Tibial nerve (tissue), 4 donors: Measurements from ENCODE around the gene ACD. TPM values are rescaled to one million over a fixed set of nuclear protein-coding genes. Genes with fewer than 3 reads are reported as not detected.
A peak's percentile ranks its signal among the peaks of the same experiment; 100 is the strongest.

Experiments
- DNase-seq, 2 donors: peaks; one replicate each; pipeline ENCODE4 v3.0.0-alpha.2; 2019; ENCODE audit warnings: low spot score in 2 of 2
- H3K27ac ChIP-seq, 4 donors: fragments of 200-600 bp; sonication (generic) in 3 of 4; one replicate each; pipeline ENCODE4 v1.5.1; 2017 to 2019; ENCODE audit warnings: mild to moderate bottlenecking in 1 of 4
- H3K27me3 ChIP-seq, 2 donors: fragments of 200-600 bp; sonication (generic) in 1 of 2; one replicate each; pipeline versions ENCODE4 v1.5.1 to v1.6.0; 2017 to 2019
- H3K36me3 ChIP-seq, 3 donors: fragments of 200-600 bp; sonication (generic); one replicate each; pipeline ENCODE4 v1.5.1; 2018 to 2019
- H3K4me1 ChIP-seq, 4 donors: fragments of 200-600 bp; sonication (generic) in 3 of 4; one replicate each; pipeline ENCODE4 v1.5.1; 2017 to 2019
- H3K4me3 ChIP-seq, 4 donors: fragments of 200-600 bp; sonication (generic) in 3 of 4; one replicate each; pipeline ENCODE4 v1.5.1; 2017 to 2019; ENCODE audit warnings: mild to moderate bottlenecking in 1 of 4, moderate library complexity in 1 of 4
- H3K9me3 ChIP-seq, 4 donors: fragments of 200-600 bp; sonication (generic) in 3 of 4; one replicate each; pipeline ENCODE4 v1.5.1; 2017 to 2019
- EP300 ChIP-seq, 2 donors: sonication (generic); formaldehyde crosslinking; IDR thresholded peaks; one replicate each; pipeline ENCODE4 v1.6.1; 2017; ENCODE audit warnings: antibody characterized with exemption in 2 of 2, mild to moderate bottlenecking in 1 of 2
- POLR2A ChIP-seq, 2 donors: fragments of 450-650 bp; IDR thresholded peaks; one replicate each; pipeline ENCODE4 v1.6.1; 2017; ENCODE audit warnings: antibody characterized with exemption in 2 of 2, mild to moderate bottlenecking in 2 of 2, moderate library complexity in 2 of 2
- WGBS, 2 donors: methylation state at CpG; one replicate each; pipeline ENCODE4 v1.1.5; 2018; 5-methylcytosine and 5-hydroxymethylcytosine counted together
- total RNA-seq, 4 donors: library from RNA; depleted of rRNA; stranded (reverse); fragments of >200 nt; gene quantifications; one replicate each; pipeline ENCODE4 v1.1.0, GENCODE V29; 2016
- TF ChIP-seq, protein P1 (sequence below), 5 experiments: fragments of 200-600 bp in 3 of 5; fragments of 450-650 bp in 2 of 5; sonication (generic) in 3 of 5; IDR thresholded peaks; one replicate each; pipeline ENCODE4 v1.5.1; 2016 to 2019; ENCODE audit warnings: antibody characterized with exemption in 5 of 5, mild to moderate bottlenecking in 3 of 5, moderate library complexity in 2 of 5

ACD gene
- total RNA-seq, 4 donors from 2014 or later, result 18.0 to 32.3 (median 20.7) TPM

DNA sequence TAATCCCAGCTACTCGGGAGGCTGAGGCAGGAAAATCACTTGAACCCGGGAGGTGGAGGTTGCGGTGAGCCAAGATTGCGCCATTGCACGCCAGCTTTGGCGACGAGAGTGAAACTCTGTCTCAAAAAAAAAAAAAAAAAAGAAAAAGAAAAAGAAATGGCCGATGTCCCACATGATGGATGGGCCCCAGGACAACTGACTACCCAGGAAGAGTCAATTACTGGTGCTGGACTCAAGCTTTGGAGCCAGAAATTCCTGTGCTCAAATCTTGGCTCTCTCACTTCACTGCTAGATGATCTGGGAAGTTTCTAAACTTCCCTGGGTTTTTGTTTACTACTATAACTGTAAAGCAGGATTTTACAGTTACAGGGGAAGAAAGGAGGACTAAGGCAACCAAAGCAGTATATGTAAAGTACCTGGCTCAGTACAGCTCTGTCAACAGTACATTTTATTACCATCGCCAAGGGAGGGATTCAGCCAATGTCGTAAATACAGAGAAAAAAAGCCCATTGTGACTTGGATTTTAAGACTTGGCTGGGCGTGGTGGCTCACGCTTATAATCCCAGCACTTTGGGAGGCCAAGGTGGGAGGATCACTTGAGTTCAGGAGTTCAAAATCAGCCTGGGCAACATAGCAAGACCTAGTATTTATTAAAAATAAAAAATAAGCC lies 18.4 kb upstream of the ACD start:
- no peak for DNase-seq
- peaks cover 0 to 41% (median 0%) of the 10 kb centered on the region in 3 donors for H3K36me3 ChIP-seq
- peaks cover 0 to 29% (median 9%) of the 10 kb centered on the region in 4 donors for H3K4me1 ChIP-seq
- no peaks in the 10 kb centered on the region for H3K27me3 ChIP-seq
- no peaks in the 10 kb centered on the region for H3K9me3 ChIP-seq
- TF ChIP-seq, protein P1, sequence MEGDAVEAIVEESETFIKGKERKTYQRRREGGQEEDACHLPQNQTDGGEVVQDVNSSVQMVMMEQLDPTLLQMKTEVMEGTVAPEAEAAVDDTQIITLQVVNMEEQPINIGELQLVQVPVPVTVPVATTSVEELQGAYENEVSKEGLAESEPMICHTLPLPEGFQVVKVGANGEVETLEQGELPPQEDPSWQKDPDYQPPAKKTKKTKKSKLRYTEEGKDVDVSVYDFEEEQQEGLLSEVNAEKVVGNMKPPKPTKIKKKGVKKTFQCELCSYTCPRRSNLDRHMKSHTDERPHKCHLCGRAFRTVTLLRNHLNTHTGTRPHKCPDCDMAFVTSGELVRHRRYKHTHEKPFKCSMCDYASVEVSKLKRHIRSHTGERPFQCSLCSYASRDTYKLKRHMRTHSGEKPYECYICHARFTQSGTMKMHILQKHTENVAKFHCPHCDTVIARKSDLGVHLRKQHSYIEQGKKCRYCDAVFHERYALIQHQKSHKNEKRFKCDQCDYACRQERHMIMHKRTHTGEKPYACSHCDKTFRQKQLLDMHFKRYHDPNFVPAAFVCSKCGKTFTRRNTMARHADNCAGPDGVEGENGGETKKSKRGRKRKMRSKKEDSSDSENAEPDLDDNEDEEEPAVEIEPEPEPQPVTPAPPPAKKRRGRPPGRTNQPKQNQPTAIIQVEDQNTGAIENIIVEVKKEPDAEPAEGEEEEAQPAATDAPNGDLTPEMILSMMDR (IDR thresholded peaks at IDR 0.05), result no peak
- TF ChIP-seq EP300 (IDR thresholded peaks at IDR 0.05) (no peak), POLR2A (IDR thresholded peaks at IDR 0.05) (no peak)
- 77 to 82% methylated on average over 12 of the region's 12 CpGs for WGBS, 2 donors
- no peak overlapping the region for H3K27ac ChIP-seq
- no peak overlapping the region for H3K4me3 ChIP-seq

DNA sequence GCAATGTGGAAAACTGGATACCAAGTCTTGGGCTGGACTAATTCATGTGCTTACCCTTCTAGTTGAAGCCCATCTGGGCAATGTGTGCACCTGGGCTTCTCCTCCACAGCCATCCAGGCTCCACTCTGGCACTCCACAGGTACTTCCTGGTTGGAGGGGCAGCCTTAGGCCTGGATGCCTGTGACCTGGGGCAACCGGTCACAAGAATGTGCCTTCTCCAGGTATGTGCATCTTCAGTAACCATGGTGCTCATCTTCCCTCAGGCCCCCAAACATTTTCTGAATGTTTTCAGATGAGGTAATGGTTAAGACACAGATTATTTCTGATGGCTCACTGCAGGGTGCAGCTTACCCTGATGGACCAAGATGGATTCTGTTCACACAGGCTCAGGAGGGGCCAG lies 17.7 kb upstream of the ACD start:
- no peaks in the 10 kb centered on the region for H3K9me3 ChIP-seq
- H3K27me3 ChIP-seq, result no peaks in the 10 kb centered on the region
- no peak overlapping the region for H3K4me3 ChIP-seq
- H3K4me1 ChIP-seq, result peaks cover 0 to 37% (median 16%) of the 10 kb centered on the region in 4 donors
- DNase-seq, result no peak
- no peak overlapping the region for H3K27ac ChIP-seq
- 85 to 93% methylated on average over 1 of the region's 1 CpG for WGBS, 2 donors
- peaks cover 0 to 34% (median 0%) of the 10 kb centered on the region in 3 donors for H3K36me3 ChIP-seq
- TF ChIP-seq EP300 (IDR thresholded peaks at IDR 0.05), result no peak

DNA sequence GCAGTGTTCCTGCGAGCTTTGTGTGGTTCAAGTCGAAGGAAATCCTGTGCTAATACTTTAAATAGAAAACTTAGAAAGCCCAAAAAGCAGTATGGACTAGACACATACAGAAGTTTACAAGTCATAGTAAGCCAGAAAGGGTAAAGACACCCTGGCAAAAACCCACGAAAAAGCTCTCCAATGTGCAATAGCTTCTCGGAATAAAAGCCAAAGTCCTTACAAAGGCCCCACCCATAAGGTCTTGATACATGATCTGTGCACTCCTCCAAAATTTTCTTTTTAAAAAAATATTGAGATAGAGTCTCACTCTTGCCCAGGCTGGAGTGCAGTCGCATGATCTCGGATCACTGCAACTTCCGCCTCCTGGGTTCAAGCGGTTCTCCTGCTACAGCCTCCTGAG lies 16.9 kb upstream of the ACD start:
- Histone ChIP-seq H3K27me3 (no peaks in the 10 kb centered on the region), H3K9me3 (no peaks in the 10 kb centered on the region), H3K27ac (peak overlapping the region in 1 of 4 donors; percentile 32), H3K4me1 (peaks cover 0 to 42% (median 16%) of the 10 kb centered on the region in 4 donors), H3K36me3 (peaks cover 0 to 30% (median 0%) of the 10 kb centered on the region in 3 donors), H3K4me3 (no peak overlapping the region)
- WGBS, 2 donors, result 64 to 76% methylated on average over 8 of the region's 8 CpGs
- no peak for DNase-seq
- TF ChIP-seq, protein P1 (IDR thresholded peaks at IDR 0.05), result no peak
- TF ChIP-seq POLR2A (IDR thresholded peaks at IDR 0.05) (no peak), EP300 (IDR thresholded peaks at IDR 0.05) (no peak)

DNA sequence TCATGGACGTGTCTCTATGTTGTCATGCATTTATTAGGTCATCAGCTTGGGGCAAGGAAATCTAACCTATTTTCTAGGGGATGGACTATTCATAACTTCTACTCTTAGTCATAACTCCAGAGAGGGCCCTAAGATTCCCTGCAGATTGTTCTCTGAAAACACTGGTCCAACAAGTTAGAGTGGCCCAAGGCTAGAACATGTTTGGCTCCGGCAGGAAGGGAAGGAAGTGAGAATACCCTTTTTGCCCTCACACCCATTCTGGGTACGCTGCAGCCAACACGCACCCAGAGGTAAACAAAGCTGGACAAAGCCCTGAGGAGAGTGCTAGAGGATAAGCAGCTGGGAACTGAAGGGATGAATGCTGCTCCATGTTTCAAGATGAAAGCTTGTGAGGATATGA lies 16.5 kb upstream of the ACD start:
- Histone ChIP-seq H3K4me1 (peaks cover 0 to 42% (median 16%) of the 10 kb centered on the region in 4 donors), H3K36me3 (peaks cover 0 to 25% (median 0%) of the 10 kb centered on the region in 3 donors), H3K27ac (peak overlapping the region in 1 of 4 donors; percentile 32), H3K9me3 (no peaks in the 10 kb centered on the region), H3K4me3 (no peak overlapping the region), H3K27me3 (no peaks in the 10 kb centered on the region)
- WGBS, 2 donors, result 75 to 77% methylated on average over 4 of the region's 4 CpGs
- TF ChIP-seq POLR2A (IDR thresholded peaks at IDR 0.05), result no peak
- TF ChIP-seq, protein P1 (IDR thresholded peaks at IDR 0.05), result no peak
- TF ChIP-seq EP300 (IDR thresholded peaks at IDR 0.05), result no peak
- DNase-seq, result no peak

DNA sequence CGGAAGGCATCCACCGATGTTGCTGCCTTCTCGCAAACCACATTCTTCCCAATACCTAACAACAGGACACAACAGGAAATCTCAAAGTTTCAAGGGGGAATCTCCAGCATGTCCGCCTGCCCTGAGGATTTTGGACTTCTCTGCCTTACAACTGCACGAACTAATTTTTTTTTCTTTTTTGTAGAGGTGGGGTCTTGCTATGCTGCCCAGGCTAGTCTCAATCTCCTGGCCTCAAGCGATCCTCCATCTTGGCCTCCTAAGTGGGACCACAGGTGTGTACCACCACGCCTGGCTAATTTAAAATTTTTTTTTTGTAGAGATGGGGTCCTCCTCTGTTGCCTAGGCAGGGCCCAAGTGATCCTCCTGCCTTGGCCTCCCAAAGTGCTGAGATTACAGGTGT lies 15.9 kb upstream of the ACD start:
- Histone ChIP-seq H3K9me3 (no peaks in the 10 kb centered on the region), H3K36me3 (peaks cover 0 to 23% (median 0%) of the 10 kb centered on the region in 3 donors), H3K27me3 (no peaks in the 10 kb centered on the region), H3K4me1 (peaks cover 0 to 42% (median 16%) of the 10 kb centered on the region in 4 donors), H3K4me3 (no peak overlapping the region), H3K27ac (no peak overlapping the region)
- TF ChIP-seq EP300 (IDR thresholded peaks at IDR 0.05), result no peak
- TF ChIP-seq, protein P1 (IDR thresholded peaks at IDR 0.05), result no peak
- no peak for TF ChIP-seq POLR2A (IDR thresholded peaks at IDR 0.05)
- no peak for DNase-seq
- WGBS, 2 donors, result 89 to 94% methylated on average over 7 of the region's 7 CpGs
